ENCODE data around the gene ADAMTSL1.

The ADAMTSL1 gene

GRCh38 chr9:18788256-18788655 lies 314.3 kb downstream of the ADAMTSL1 start:
- DNase-seq = no peak

GRCh38 chr9:18791074-18791473 lies 317.1 kb downstream of the ADAMTSL1 start:
- no peak for DNase-seq

- no peak for DNase-seq
Measured at GRCh38 chr9:18793122-18793521, 319.2 kb downstream of the ADAMTSL1 start.

DNA sequence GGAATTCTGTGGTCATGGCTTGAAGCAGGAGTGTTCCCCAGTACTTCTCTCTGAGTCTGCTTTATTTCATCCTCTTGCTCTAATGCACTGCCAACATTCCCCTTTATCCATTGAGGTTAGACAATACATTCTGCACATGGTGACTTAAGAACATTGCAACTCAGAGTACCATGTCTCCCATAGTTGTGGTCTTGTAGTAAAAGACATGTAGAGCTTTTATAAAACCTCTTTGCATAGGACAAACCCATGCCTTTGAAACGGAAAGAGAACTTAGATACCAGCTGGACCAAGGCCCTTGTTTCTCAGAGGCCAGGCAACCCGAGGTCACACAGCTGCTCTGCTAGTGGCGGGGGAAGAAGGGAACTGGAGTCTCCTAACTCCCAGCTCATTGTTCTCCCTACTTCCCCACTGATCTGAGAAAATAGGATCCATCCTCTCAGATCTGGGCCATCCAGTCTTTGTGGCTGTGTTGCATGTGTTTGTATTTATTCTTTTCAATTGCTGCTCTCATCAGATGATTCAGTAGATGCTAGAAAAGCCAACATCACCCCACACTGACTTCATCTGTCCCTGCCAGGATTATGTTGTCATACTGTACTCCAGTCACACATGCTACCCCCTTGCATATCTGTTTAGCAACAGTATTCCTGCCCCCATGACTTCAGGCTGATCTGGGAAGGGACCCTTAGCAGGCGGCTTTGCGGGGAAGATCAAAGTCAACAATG lies 322.2 kb downstream of the ADAMTSL1 start:
- DNase-seq = no peak

DNA sequence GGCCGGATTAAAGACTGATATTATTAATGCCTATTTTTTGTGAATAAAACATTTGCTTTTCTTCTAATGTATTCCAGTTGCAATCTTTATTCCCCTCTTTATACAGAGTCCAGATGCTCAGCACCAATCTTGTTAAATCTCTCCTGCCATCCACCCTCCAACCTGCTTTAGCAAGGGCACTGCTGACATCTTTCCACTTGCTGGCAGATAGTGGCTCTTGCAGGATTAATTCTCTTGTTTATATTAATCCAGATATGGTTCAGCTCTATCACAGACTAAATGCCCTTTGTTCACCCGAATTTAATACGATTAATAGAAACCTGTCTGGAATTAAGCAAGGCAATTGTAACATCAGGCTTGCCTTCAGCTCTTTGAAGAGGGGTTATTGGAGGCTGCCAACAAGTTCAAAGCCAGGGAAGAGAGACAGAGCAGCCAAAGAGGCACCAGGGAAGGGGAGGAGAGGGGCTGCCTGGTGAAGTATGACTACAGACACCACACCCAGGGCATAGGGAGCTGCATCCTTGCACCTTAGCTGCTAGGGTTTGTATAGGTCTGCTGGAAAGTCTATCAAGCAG lies 322.8 kb downstream of the ADAMTSL1 start:
- no peak for DNase-seq

GRCh38 chr9:18798106-18798505 lies 324.2 kb downstream of the ADAMTSL1 start:
- DNase-seq = no peak

DNA sequence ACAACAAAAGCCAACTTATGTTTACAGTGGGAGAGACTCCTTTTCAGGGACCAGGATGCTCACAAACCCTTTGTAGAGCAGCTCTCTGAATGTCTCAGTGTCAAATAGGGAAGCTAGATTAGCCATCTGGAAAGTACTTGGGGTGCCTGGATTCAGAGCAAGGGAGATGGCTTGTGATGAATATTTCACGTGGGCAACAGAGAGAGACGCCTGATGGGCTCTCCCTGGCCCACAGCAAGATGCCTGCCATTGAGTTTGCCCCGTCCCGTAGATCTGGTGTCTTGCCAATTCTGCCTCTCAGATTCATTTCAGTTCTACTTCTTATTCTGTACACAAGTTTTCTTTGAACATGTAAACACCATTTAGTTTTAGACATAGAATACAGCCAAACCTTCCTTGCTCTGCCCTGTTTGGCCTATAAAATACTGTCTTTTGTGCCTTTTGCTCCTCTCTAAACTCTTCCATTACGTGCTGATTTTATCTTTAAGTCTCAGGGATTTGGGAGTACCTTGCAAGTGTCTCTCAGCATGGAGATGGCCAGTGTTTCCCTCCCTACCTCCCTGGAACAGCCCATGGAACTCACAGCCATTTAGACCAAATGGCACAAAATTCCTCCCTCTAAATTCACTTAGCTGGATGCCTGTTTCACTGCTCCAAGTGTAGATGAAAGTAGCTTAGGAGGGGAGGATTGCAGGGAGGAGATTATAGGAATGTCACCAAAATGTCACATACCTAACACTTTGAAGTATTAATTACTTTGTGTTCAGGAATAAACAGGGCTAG lies 324.7 kb downstream of the ADAMTSL1 start:
- DNase-seq = no peak

GRCh38 chr9:18799428-18799827 lies 325.5 kb downstream of the ADAMTSL1 start:
- no peak for DNase-seq

GRCh38 chr9:18800579-18800978 lies 326.6 kb downstream of the ADAMTSL1 start:
- DNase-seq = no peak

DNA sequence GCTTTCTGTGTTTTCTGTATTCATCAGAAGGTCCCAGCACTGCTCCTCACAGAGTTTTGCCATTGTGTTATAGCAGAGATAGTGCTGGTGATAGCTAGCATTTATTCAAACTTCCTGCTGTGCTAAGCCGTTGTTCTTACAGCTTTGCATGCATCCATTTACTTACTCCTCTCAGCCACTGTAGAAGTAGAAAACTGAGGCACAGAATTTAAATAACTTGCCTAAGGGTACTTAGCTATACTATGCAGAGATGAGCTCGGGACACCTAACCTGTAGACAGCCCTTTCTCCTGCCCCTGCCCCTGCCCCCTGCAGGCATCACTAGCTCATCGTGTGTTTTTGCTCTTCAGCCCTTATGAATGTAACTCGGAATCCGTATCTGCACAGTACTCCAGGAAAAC lies 331.4 kb downstream of the ADAMTSL1 start:
- DNase-seq = no peak

- no peak for DNase-seq
Measured at GRCh38 chr9:18806232-18807080, 332.5 kb downstream of the ADAMTSL1 start.

GRCh38 chr9:18810581-18810980 lies 336.6 kb downstream of the ADAMTSL1 start:
- DNase-seq = no peak

- no peak for DNase-seq
Measured at GRCh38 chr9:18811171-18811570, 337.2 kb downstream of the ADAMTSL1 start.

- DNase-seq = no peak
Measured at GRCh38 chr9:18819418-18819817, 345.5 kb downstream of the ADAMTSL1 start.

DNA sequence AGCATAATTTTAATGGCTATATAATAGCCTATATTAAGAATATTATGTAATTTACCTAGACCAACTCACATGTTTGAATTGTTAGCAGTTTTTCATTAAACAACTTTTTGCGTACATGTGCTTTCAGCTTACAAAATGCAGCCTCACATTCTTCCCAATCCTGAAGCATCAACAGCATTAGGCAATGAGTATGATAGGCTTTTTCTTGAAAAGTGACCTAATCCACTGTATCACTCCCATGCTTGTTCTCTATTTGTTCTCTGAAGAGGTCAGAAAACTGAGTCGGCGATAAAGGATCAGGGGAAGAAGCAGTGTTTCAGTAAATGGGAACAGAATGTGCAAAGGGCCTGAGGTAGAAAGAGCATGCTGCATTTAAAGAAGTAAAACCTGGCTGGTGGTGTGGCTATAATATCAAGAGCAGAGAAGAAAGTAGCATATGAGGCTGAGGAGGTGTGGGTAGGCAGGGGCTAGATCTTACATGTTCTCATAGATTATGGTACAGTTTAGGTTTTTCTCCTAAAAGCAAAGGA lies 346.7 kb downstream of the ADAMTSL1 start:
- DNase-seq = no peak

- DNase-seq = no peak
Measured at GRCh38 chr9:18821788-18822187, 347.8 kb downstream of the ADAMTSL1 start.

DNA sequence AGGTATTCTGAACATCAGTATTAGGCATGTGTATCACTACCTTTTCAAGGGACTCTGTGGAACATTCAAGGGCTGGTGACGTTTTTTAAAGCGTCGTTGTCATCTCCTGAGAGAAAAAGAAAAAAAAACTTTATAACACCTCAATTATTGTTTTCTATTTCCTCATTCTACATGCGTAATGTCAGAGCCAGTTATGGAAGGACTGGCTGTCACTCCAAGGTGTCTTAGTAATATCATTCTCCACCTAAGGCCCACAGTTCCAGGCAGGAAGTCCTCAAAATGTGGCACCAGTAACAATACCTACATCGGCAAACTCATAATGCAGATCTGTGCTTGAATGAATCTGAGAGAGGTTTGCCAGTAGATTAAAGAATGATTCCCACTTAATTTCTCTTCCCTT lies 348.9 kb downstream of the ADAMTSL1 start:
- no peak for DNase-seq

DNA sequence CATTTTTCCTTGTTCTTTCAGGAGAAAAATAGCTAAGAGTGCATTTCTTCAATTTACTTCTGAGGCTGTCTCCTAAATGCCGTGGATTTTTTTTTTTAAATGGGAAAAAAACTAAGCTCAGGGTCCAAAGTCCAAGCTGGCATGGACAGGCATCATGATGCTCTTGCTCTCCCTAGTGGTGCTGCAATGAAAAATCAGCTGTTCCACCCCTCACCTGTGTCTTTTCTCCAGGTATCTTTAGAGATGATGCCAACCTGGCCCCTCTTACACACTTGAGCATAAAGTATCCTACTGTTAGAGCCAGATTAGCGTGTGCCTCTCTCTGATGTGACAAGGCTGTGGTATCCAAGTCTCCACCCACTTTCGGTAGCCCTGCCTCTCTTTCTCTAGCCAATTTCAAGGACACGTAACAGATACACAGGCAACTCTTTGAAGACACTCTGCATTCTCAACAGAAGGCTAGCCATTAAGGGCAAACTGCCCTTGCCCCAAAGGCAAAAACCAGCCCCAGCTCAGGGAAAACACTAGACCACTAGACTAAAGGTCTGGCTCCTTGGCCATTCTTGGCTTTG lies 350.2 kb downstream of the ADAMTSL1 start:
- no peak for DNase-seq

- no peak for DNase-seq
Measured at GRCh38 chr9:18825656-18826170, 351.8 kb downstream of the ADAMTSL1 start.

DNA sequence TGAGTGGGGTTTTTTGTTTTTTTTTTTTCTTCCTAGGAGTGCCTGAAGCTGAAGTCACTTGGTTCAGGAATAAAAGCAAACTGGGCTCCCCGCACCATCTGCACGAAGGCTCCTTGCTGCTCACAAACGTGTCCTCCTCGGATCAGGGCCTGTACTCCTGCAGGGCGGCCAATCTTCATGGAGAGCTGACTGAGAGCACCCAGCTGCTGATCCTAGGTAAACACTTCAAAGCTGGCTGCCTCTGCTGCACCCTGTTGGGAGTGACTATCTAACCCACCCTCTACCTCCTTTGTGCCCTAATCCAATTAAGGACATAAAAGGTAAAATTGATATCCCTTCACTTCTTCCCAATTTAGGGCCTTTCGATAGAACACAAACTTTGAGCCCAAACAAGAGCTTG lies 352.3 kb downstream of the ADAMTSL1 start:
- DNase-seq = no peak

- no peak for DNase-seq
Measured at GRCh38 chr9:18829066-18829465, 355.1 kb downstream of the ADAMTSL1 start.

- DNase-seq = no peak
Measured at GRCh38 chr9:18829873-18830272, 355.9 kb downstream of the ADAMTSL1 start.
